Liver (tissue), 3 donors: ENCODE data around the gene HGD.
A peak's percentile ranks its signal among the peaks of the same experiment; 100 is the strongest.

Source experiments
- EGR1 ChIP-seq, 2 donors: IDR thresholded peaks; 2 replicates each; pipeline ENCODE4 v1.6.1; 2016 to 2018; ENCODE audit warnings: antibody characterized with exemption in 2 of 2, low read depth in 2 of 2
- HNF4A ChIP-seq, 2 donors: conservative IDR thresholded peaks; 2 replicates each; pipeline ENCODE4 v1.6.1; 2016; ENCODE audit warnings: antibody characterized with exemption in 2 of 2, mild to moderate bottlenecking in 2 of 2
- TAF1 ChIP-seq: conservative IDR thresholded peaks from 2 replicates; pipeline ENCODE4 v1.6.1; 2016; ENCODE audit warnings: antibody characterized with exemption, mild to moderate bottlenecking
- YY1 ChIP-seq: IDR thresholded peaks from 2 replicates; pipeline ENCODE4 v1.6.1; 2016; ENCODE audit warnings: antibody characterized with exemption, mild to moderate bottlenecking
- TF ChIP-seq, protein P1 (sequence below): fragments of 150-350 bp; IDR thresholded peaks from 2 replicates; pipeline ENCODE4 v1.5.1; 2017; ENCODE audit warnings: improper control_type of control experiment, low read depth, low read length; ENCODE audit not compliant: missing input control
- TF ChIP-seq, protein P2 (sequence below): IDR thresholded peaks from 2 replicates; pipeline ENCODE4 v1.6.1; 2016; ENCODE audit warnings: antibody characterized with exemption
- donor health status: healthy.
- donor health status: healthy.

DNA sequence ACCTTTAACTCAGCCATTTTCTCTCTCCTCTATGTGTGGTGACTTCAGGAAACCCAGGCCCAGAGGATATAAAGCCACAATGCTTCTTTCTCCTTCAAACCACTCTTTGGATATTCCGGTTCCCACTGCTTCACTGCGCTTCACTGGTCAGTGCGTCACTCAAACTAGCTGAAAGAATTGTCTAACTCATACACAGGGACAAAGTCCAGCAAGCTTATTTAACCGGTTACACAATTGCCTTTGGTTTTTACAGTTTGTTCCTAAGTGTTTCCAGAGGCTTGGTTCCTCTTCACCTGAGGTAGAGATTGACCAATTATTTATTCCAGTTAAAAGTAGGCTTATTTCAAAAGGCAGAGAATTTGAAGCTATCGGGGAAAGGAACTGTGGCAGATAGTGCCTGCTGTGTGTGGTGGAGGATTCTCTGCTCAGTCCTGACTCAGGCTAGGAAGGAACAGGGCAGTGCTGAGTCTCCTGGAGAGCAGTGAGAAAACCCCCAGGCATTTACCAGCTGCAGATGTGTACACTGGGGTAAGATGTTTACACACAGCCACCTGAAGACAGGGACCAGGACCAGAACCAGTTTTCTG lies at the start of gene HGD:
- TF ChIP-seq HNF4A (conservative IDR thresholded peaks at IDR 0.05) = peak; percentile 98
- TF ChIP-seq EGR1 (IDR thresholded peaks at IDR 0.05; ENCODE audit: low read depth in 2 of 2) = peak in 1 of 2 donors; percentile 61
- TF ChIP-seq TAF1 = peak; percentile 98
- TF ChIP-seq, protein P1, sequence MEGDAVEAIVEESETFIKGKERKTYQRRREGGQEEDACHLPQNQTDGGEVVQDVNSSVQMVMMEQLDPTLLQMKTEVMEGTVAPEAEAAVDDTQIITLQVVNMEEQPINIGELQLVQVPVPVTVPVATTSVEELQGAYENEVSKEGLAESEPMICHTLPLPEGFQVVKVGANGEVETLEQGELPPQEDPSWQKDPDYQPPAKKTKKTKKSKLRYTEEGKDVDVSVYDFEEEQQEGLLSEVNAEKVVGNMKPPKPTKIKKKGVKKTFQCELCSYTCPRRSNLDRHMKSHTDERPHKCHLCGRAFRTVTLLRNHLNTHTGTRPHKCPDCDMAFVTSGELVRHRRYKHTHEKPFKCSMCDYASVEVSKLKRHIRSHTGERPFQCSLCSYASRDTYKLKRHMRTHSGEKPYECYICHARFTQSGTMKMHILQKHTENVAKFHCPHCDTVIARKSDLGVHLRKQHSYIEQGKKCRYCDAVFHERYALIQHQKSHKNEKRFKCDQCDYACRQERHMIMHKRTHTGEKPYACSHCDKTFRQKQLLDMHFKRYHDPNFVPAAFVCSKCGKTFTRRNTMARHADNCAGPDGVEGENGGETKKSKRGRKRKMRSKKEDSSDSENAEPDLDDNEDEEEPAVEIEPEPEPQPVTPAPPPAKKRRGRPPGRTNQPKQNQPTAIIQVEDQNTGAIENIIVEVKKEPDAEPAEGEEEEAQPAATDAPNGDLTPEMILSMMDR = no peak
- TF ChIP-seq, protein P2, sequence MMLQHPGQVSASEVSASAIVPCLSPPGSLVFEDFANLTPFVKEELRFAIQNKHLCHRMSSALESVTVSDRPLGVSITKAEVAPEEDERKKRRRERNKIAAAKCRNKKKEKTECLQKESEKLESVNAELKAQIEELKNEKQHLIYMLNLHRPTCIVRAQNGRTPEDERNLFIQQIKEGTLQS = peak; percentile 73
- TF ChIP-seq YY1 = peak; percentile 79
